GM12873 (cell line): ENCODE measurements around the gene SPOP.

Experiments used
- CTCF ChIP-seq: IDR thresholded peaks from 2 replicates; pipeline ENCODE4 v1.5.1; 2012; ENCODE audit warnings: low read depth, mild to moderate bottlenecking, moderate library complexity, low read length, control low read depth; ENCODE audit not compliant: insufficient read depth; ENCODE audit errors: missing control alignments

The SPOP gene

GRCh38 chr17:49677933-49678847 lies at the start of gene SPOP:
SPOP (minus strand) TSS chr17:49678097; CDS start chr17:49622810, 55,287 bp downstream.
- no peak for TF ChIP-seq CTCF

GRCh38 chr17:49727380-49727779 lies 49.5 kb upstream of the SPOP start:
- no peak for TF ChIP-seq CTCF

GRCh38 chr17:49725452-49726130 lies 47.7 kb upstream of the SPOP start:
- no peak for TF ChIP-seq CTCF

- no peak for TF ChIP-seq CTCF
These were observed 45.5 kb upstream of the SPOP start for GRCh38 chr17:49723423-49723822.

GRCh38 chr17:49722066-49722465 lies 44.2 kb upstream of the SPOP start:
- no peak for TF ChIP-seq CTCF

GRCh38 chr17:49717371-49717861 lies 39.5 kb upstream of the SPOP start:
- no peak for TF ChIP-seq CTCF
